HepG2 (cell line): ENCODE data around the gene LTBR. TPM values are rescaled to one million over a fixed set of nuclear protein-coding genes. Genes with fewer than 3 reads are reported as not detected.

ENCODE experiments used
- BRCA1 ChIP-seq: sonication (generic); formaldehyde crosslinking; IDR thresholded peaks from 2 replicates; pipeline ENCODE4 v1.4.0; 2020; ENCODE audit warnings: missing genetic modification reagents
- GLI4 ChIP-seq: sonication (generic); formaldehyde crosslinking; IDR thresholded peaks from 2 replicates; pipeline ENCODE4 v1.5.1; 2020; ENCODE audit warnings: missing genetic modification reagents, mild to moderate bottlenecking, moderate library complexity, borderline replicate concordance
- HNF1B ChIP-seq: sonication (generic); formaldehyde crosslinking; IDR thresholded peaks from 2 replicates; pipeline ENCODE4 v1.5.1; 2020; ENCODE audit warnings: mild to moderate bottlenecking, moderate library complexity, missing genetic modification reagents
- HOXA9 ChIP-seq: sonication (generic); formaldehyde crosslinking; IDR thresholded peaks from 2 replicates; pipeline ENCODE4 v1.8.1; 2022; ENCODE audit warnings: missing genetic modification reagents, mild to moderate bottlenecking, moderate library complexity, borderline replicate concordance
- KMT2A ChIP-seq: sonication (generic); formaldehyde crosslinking; IDR thresholded peaks from 2 replicates; pipeline ENCODE4 v1.4.0; 2020; ENCODE audit warnings: missing genetic modification reagents
- KMT2B ChIP-seq: IDR thresholded peaks from 2 replicates; pipeline ENCODE4 v1.6.1; 2016; ENCODE audit warnings: missing genetic modification reagents, missing compliant biosample characterization
- NFIB ChIP-seq: sonication (generic); formaldehyde crosslinking; IDR thresholded peaks from 2 replicates; pipeline ENCODE4 v1.9.0; 2021; ENCODE audit warnings: missing genetic modification reagents, mild to moderate bottlenecking, borderline replicate concordance
- NFKBIZ ChIP-seq: IDR thresholded peaks from 2 replicates; pipeline ENCODE4 v1.6.1; 2018; ENCODE audit warnings: missing genetic modification reagents, missing compliant biosample characterization
- REXO4 ChIP-seq: sonication (generic); formaldehyde crosslinking; IDR thresholded peaks from 2 replicates; pipeline ENCODE4 v1.8.0; 2022; ENCODE audit warnings: missing genetic modification reagents, mild to moderate bottlenecking, borderline replicate concordance
- SAP130 ChIP-seq: IDR thresholded peaks from 2 replicates; pipeline ENCODE4 v1.6.1; 2016; ENCODE audit warnings: low read depth
- SCMH1 ChIP-seq: sonication (generic); formaldehyde crosslinking; IDR thresholded peaks from 2 replicates; pipeline ENCODE4 v1.9.0; 2021; ENCODE audit warnings: missing genetic modification reagents, mild to moderate bottlenecking, borderline replicate concordance
- SUZ12 ChIP-seq: fragments of 150-350 bp; IDR thresholded peaks from 2 replicates; pipeline ENCODE4 v1.6.1; 2014; ENCODE audit warnings: low read depth, low read length
- THAP9 ChIP-seq: sonication (generic); formaldehyde crosslinking; IDR thresholded peaks from 2 replicates; pipeline ENCODE4; 2020; ENCODE audit warnings: missing genetic modification reagents, mild to moderate bottlenecking, borderline replicate concordance
- TOE1 ChIP-seq: sonication (generic); formaldehyde crosslinking; IDR thresholded peaks from 2 replicates; pipeline ENCODE4 v1.4.0; 2020; ENCODE audit warnings: mild to moderate bottlenecking, missing genetic modification reagents
- ZNF562 ChIP-seq: sonication (generic); formaldehyde crosslinking; IDR thresholded peaks from 2 replicates; pipeline ENCODE4 v1.8.0; 2022; ENCODE audit warnings: missing genetic modification reagents, borderline replicate concordance
- ZNF747 ChIP-seq: sonication (generic); formaldehyde crosslinking; IDR thresholded peaks from 2 replicates; pipeline ENCODE4 v1.8.1; 2023; ENCODE audit warnings: missing genetic modification reagents, mild to moderate bottlenecking, borderline replicate concordance
- ZNF772 ChIP-seq: sonication (generic); formaldehyde crosslinking; IDR thresholded peaks from 2 replicates; pipeline ENCODE4 v1.5.0; 2020; ENCODE audit warnings: mild to moderate bottlenecking, missing genetic modification reagents
- ZNF782 ChIP-seq: sonication (generic); formaldehyde crosslinking; IDR thresholded peaks from 2 replicates; pipeline ENCODE4 v1.4.0; 2020; ENCODE audit warnings: missing genetic modification reagents, mild to moderate bottlenecking, borderline replicate concordance
- ZNF883 ChIP-seq: sonication (generic); formaldehyde crosslinking; IDR thresholded peaks from 2 replicates; pipeline ENCODE4 v1.5.1; 2020; ENCODE audit warnings: mild to moderate bottlenecking, missing genetic modification reagents; ENCODE audit errors: not compliant biosample characterization
- polyA plus RNA-seq, 8 experiments: library from polyadenylated mRNA; depleted of rRNA in 3 of 8; stranded (reverse) in 7 of 8; unstranded in 1 of 8; fragments of >200 nt; fragmentation: Illumina TruSeq in 4 of 8; extraction: Trizol in 4 of 8; gene quantifications; 2 replicates each; pipeline versions ENCODE4 v1.2.1 to v1.2.3, GENCODE V29; 2011 to 2016; ENCODE audit warnings: low read depth in 4 of 8, missing spikeins in 1 of 8, mixed read lengths in 1 of 8; ENCODE audit not compliant: insufficient read depth in 1 of 8
- total RNA-seq, 5 experiments: library from RNA; depleted of rRNA; stranded (reverse); fragments of >200 nt; fragmentation: Illumina TruSeq; extraction: Trizol; gene quantifications; 2 replicates each; pipeline ENCODE4 v1.2.3, GENCODE V29; 2016; ENCODE audit warnings: low read depth in 1 of 5
- TF ChIP-seq, protein P1 (sequence below): sonication (generic); formaldehyde crosslinking; IDR thresholded peaks from 2 replicates; pipeline ENCODE4 v1.4.0; 2020; ENCODE audit warnings: missing genetic modification reagents
- TF ChIP-seq, protein P2 (sequence below): sonication (generic); formaldehyde crosslinking; IDR thresholded peaks from 2 replicates; pipeline ENCODE4 v1.5.0; 2020; ENCODE audit warnings: mild to moderate bottlenecking, missing genetic modification reagents, borderline replicate concordance

Gene LTBR
- total and polyA plus RNA-seq, 2 of the 13 experiments (the other 11 are each of a cell fraction or from before 2014, with no cell fraction given): 31.4 to 34.8 TPM

GRCh38 chr12:6363330-6364043, 20.5 kb upstream of the LTBR start (continued):
- TF ChIP-seq THAP9 (CRISPR knock-in tag) (peak; percentile 66; the same call in 1 of the 2 replicates), SAP130 (CRISPR knock-in tag) (peak; percentile 63), SCMH1 (CRISPR knock-in tag) (no peak), REXO4 (CRISPR knock-in tag) (no peak), ZNF772 (peak; percentile 75), KMT2A (CRISPR knock-in tag) (peak; percentile 65), NFIB (CRISPR knock-in tag) (no peak), KMT2B (peak; percentile 34; the same call in 1 of the 2 replicates), ZNF883 (peak; percentile 69), ZNF747 (CRISPR knock-in tag) (peak; percentile 50; the same call in 1 of the 2 replicates), ZNF562 (CRISPR knock-in tag) (no peak), TOE1 (CRISPR knock-in tag) (no peak), BRCA1 (CRISPR knock-in tag) (0 out of 2 replicates have a peak, but pooled peaks have one; percentile 21), HOXA9 (CRISPR knock-in tag) (no peak; the same call in 1 of the 2 replicates), ZNF782 (CRISPR knock-in tag) (peak; percentile 83; the same call in 1 of the 2 replicates), HNF1B (CRISPR knock-in tag) (peak; percentile 91), SUZ12 (no peak), NFKBIZ (CRISPR knock-in tag) (no peak), GLI4 (CRISPR knock-in tag) (0 out of 2 replicates have a peak, but pooled peaks have one; percentile 48)
- TF ChIP-seq, protein P1, sequence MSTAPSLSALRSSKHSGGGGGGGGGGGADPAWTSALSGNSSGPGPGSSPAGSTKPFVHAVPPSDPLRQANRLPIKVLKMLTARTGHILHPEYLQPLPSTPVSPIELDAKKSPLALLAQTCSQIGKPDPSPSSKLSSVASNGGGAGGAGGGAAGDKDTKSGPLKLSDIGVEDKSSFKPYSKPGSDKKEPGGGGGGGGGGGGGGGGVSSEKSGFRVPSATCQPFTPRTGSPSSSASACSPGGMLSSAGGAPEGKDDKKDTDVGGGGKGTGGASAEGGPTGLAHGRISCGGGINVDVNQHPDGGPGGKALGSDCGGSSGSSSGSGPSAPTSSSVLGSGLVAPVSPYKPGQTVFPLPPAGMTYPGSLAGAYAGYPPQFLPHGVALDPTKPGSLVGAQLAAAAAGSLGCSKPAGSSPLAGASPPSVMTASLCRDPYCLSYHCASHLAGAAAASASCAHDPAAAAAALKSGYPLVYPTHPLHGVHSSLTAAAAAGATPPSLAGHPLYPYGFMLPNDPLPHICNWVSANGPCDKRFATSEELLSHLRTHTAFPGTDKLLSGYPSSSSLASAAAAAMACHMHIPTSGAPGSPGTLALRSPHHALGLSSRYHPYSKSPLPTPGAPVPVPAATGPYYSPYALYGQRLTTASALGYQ (CRISPR knock-in tag): peak; percentile 81
- TF ChIP-seq, protein P2, sequence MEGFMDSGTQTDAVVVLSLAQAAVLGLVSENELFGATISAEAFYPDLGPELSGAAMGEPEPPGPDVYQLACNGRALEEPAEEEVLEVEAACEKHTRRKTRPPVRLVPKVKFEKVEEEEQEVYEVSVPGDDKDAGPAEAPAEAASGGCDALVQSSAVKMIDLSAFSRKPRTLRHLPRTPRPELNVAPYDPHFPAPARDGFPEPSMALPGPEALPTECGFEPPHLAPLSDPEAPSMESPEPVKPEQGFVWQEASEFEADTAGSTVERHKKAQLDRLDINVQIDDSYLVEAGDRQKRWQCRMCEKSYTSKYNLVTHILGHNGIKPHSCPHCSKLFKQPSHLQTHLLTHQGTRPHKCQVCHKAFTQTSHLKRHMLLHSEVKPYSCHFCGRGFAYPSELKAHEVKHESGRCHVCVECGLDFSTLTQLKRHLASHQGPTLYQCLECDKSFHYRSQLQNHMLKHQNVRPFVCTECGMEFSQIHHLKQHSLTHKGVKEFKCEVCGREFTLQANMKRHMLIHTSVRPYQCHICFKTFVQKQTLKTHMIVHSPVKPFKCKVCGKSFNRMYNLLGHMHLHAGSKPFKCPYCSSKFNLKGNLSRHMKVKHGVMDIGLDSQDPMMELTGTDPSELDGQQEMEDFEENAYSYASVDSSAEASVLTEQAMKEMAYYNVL: peak; percentile 69; the same call in 1 of the 2 replicates
